HG02642 (cell line): Measurements from ENCODE around the gene NDUFA11.

ENCODE experiments used
- ATAC-seq: cut with Tn5 transposase; IDR thresholded peaks from one replicate; pipeline ENCODE4 v1.9.1; 2021; ENCODE audit warnings: mild to moderate bottlenecking; ENCODE audit not compliant: unreplicated experiment, poor library complexity

The NDUFA11 gene

GRCh38 chr19:5933391-5934068, 29.9 kb upstream of the NDUFA11 start:
- no peak for ATAC-seq

GRCh38 chr19:5932609-5933262, 29.1 kb upstream of the NDUFA11 start:
- ATAC-seq, result no peak

- no peak for ATAC-seq
These were observed 28.6 kb upstream of the NDUFA11 start for GRCh38 chr19:5932146-5932545.

GRCh38 chr19:5931251-5931650, 27.7 kb upstream of the NDUFA11 start:
- no peak for ATAC-seq

GRCh38 chr19:5929625-5930024, 26.0 kb upstream of the NDUFA11 start:
- ATAC-seq, result no peak

- ATAC-seq, result no peak
These were observed 25.6 kb upstream of the NDUFA11 start for GRCh38 chr19:5929179-5929578.

- no peak for ATAC-seq
These were observed 23.8 kb upstream of the NDUFA11 start for GRCh38 chr19:5927441-5927821.

GRCh38 chr19:5926641-5927440, 23.3 kb upstream of the NDUFA11 start:
- ATAC-seq, result no peak

- ATAC-seq, result no peak
These were observed 22.3 kb upstream of the NDUFA11 start for GRCh38 chr19:5925830-5926427.

- ATAC-seq, result no peak
These were observed 19.8 kb upstream of the NDUFA11 start for GRCh38 chr19:5923356-5923755.

GRCh38 chr19:5922161-5922545, 18.6 kb upstream of the NDUFA11 start:
- ATAC-seq, result no peak

GRCh38 chr19:5921516-5922160, 18.0 kb upstream of the NDUFA11 start:
- ATAC-seq, result no peak

GRCh38 chr19:5918463-5919079, 15.0 kb upstream of the NDUFA11 start:
- no peak for ATAC-seq

GRCh38 chr19:5917431-5918107, 14.0 kb upstream of the NDUFA11 start:
- no peak for ATAC-seq

- ATAC-seq, result no peak
These were observed 12.7 kb upstream of the NDUFA11 start for GRCh38 chr19:5916181-5916708.

GRCh38 chr19:5915782-5916165, 12.2 kb upstream of the NDUFA11 start:
- no peak for ATAC-seq

GRCh38 chr19:5914946-5915781, 11.6 kb upstream of the NDUFA11 start:
- ATAC-seq, result no peak

- ATAC-seq, result no peak
These were observed 10.8 kb upstream of the NDUFA11 start for GRCh38 chr19:5914358-5914774.
